Measurements from ENCODE around the gene PICALM. TPM values are rescaled to one million over a fixed set of nuclear protein-coding genes. Genes with fewer than 3 reads are reported as not detected.

Gene PICALM
- total and polyA plus RNA-seq, 9 of the 15 experiments (the other 6 are each of a cell fraction or from before 2014, with no cell fraction given): 41.3 to 990 (median 309) TPM

DNA sequence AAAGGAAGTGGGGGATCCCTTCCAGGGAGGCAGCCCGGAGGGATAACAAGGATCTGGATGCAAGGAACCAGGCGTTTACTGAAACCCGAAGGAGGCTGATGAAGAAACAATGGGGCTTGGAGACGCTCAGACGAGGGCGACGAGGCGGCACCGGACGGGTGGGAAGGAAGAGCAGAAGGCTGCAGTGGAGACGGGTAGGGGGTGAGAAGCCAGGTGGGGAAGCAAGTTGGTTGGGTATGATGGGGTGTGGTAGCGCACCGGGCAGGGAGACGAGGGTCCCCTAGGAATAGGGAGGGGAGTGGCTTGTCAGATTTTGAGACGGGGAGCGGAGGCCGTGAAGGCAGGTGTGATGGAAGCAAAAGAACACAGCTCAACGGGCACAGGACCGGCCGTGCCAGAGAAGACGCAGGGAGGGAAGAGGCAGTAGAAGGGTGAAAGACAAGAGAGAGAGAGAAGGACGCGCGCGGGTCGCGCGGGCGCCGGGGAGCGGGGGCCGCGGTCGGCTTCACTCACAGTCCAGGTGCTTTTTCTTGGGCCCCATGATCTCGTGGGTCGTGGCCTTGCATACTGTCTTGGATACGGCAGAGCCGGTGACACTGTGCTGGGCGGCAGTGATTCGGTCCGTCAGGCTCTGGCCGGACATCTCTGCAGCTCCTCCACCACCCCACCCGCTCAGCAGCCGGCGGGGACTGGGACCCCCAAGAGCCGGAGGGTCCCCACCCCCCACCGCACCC lies 579 bp downstream of the PICALM start (continued):
- TF ChIP-seq, protein P1, sequence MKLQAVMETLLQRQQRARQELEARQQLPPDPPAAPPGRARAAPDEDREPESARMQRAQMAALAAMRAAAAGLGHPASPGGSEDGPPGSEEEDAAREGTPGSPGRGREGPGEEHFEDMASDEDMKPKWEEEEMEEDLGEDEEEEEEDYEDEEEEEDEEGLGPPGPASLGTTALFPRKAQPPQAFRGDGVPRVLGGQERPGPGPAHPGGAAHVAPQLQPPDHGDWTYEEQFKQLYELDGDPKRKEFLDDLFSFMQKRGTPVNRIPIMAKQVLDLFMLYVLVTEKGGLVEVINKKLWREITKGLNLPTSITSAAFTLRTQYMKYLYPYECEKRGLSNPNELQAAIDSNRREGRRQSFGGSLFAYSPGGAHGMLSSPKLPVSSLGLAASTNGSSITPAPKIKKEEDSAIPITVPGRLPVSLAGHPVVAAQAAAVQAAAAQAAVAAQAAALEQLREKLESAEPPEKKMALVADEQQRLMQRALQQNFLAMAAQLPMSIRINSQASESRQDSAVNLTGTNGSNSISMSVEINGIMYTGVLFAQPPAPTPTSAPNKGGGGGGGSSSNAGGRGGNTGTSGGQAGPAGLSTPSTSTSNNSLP (IDR thresholded peaks at IDR 0.05; ENCODE audit: borderline replicate concordance, low read depth, low read length): no peak
- TF ChIP-seq, protein P2, sequence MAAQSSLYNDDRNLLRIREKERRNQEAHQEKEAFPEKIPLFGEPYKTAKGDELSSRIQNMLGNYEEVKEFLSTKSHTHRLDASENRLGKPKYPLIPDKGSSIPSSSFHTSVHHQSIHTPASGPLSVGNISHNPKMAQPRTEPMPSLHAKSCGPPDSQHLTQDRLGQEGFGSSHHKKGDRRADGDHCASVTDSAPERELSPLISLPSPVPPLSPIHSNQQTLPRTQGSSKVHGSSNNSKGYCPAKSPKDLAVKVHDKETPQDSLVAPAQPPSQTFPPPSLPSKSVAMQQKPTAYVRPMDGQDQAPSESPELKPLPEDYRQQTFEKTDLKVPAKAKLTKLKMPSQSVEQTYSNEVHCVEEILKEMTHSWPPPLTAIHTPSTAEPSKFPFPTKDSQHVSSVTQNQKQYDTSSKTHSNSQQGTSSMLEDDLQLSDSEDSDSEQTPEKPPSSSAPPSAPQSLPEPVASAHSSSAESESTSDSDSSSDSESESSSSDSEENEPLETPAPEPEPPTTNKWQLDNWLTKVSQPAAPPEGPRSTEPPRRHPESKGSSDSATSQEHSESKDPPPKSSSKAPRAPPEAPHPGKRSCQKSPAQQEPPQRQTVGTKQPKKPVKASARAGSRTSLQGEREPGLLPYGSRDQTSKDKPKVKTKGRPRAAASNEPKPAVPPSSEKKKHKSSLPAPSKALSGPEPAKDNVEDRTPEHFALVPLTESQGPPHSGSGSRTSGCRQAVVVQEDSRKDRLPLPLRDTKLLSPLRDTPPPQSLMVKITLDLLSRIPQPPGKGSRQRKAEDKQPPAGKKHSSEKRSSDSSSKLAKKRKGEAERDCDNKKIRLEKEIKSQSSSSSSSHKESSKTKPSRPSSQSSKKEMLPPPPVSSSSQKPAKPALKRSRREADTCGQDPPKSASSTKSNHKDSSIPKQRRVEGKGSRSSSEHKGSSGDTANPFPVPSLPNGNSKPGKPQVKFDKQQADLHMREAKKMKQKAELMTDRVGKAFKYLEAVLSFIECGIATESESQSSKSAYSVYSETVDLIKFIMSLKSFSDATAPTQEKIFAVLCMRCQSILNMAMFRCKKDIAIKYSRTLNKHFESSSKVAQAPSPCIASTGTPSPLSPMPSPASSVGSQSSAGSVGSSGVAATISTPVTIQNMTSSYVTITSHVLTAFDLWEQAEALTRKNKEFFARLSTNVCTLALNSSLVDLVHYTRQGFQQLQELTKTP (IDR thresholded peaks at IDR 0.05; ENCODE audit: low read depth in 1 of 2, partially characterized antibody in 2 of 2): peak; percentile 72 to 84
- TF ChIP-seq EP400 (IDR thresholded peaks at IDR 0.05): no peak
- TF ChIP-seq ESRRA (IDR thresholded peaks at IDR 0.05; ENCODE audit: borderline replicate concordance, low read depth): no peak
- no peak for TF ChIP-seq RBM15 (IDR thresholded peaks at IDR 0.05; ENCODE audit: insufficient read depth, low read length)
- peak; percentile 29; the same call in 1 of the 2 replicates for TF ChIP-seq DPF2 (IDR thresholded peaks at IDR 0.05)
- no peak for TF ChIP-seq CREB1 (IDR thresholded peaks at IDR 0.05)
- TF ChIP-seq CREB1 (CRISPR knock-in tag; IDR thresholded peaks at IDR 0.05): no peak
- no peak for TF ChIP-seq PTBP1 (IDR thresholded peaks at IDR 0.05; ENCODE audit: low read depth, low read length)
- no peak for TF ChIP-seq ZNF232 (CRISPR knock-in tag; IDR thresholded peaks at IDR 0.05)
- TF ChIP-seq, protein P3, sequence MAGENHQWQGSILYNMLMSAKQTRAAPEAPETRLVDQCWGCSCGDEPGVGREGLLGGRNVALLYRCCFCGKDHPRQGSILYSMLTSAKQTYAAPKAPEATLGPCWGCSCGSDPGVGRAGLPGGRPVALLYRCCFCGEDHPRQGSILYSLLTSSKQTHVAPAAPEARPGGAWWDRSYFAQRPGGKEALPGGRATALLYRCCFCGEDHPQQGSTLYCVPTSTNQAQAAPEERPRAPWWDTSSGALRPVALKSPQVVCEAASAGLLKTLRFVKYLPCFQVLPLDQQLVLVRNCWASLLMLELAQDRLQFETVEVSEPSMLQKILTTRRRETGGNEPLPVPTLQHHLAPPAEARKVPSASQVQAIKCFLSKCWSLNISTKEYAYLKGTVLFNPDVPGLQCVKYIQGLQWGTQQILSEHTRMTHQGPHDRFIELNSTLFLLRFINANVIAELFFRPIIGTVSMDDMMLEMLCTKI (IDR thresholded peaks at IDR 0.05; ENCODE audit: partially characterized antibody): no peak
- TF ChIP-seq FOXJ2 (tag; IDR thresholded peaks at IDR 0.05): no peak
- no peak for TF ChIP-seq MAFF (IDR thresholded peaks at IDR 0.05; ENCODE audit: low read length)
- TF ChIP-seq, protein P4, sequence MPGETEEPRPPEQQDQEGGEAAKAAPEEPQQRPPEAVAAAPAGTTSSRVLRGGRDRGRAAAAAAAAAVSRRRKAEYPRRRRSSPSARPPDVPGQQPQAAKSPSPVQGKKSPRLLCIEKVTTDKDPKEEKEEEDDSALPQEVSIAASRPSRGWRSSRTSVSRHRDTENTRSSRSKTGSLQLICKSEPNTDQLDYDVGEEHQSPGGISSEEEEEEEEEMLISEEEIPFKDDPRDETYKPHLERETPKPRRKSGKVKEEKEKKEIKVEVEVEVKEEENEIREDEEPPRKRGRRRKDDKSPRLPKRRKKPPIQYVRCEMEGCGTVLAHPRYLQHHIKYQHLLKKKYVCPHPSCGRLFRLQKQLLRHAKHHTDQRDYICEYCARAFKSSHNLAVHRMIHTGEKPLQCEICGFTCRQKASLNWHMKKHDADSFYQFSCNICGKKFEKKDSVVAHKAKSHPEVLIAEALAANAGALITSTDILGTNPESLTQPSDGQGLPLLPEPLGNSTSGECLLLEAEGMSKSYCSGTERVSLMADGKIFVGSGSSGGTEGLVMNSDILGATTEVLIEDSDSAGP (CRISPR knock-in tag; IDR thresholded peaks at IDR 0.05): no peak
- TF ChIP-seq POLR2B (IDR thresholded peaks at IDR 0.05; ENCODE audit: low read depth, partially characterized antibody): peak; percentile 54
- TF ChIP-seq, protein P5, sequence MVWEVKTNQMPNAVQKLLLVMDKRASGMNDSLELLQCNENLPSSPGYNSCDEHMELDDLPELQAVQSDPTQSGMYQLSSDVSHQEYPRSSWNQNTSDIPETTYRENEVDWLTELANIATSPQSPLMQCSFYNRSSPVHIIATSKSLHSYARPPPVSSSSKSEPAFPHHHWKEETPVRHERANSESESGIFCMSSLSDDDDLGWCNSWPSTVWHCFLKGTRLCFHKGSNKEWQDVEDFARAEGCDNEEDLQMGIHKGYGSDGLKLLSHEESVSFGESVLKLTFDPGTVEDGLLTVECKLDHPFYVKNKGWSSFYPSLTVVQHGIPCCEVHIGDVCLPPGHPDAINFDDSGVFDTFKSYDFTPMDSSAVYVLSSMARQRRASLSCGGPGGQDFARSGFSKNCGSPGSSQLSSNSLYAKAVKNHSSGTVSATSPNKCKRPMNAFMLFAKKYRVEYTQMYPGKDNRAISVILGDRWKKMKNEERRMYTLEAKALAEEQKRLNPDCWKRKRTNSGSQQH (CRISPR knock-in tag; IDR thresholded peaks at IDR 0.05): peak; percentile 86; the same call in 1 of the 2 replicates
- TF ChIP-seq KHSRP (IDR thresholded peaks at IDR 0.05): no peak
- TF ChIP-seq RB1 (IDR thresholded peaks at IDR 0.05; ENCODE audit: low read depth): 0 out of 2 replicates have a peak, but pooled peaks have one; percentile 9

All from K562 (cell line).